Measurements from ENCODE around the gene VSIR.

The VSIR gene

GRCh38 chr10:71812016-71812912, 38.9 kb upstream of the VSIR start:
- no peak overlapping the region for H3K4me3 ChIP-seq (ENCODE audit: low read depth, low read length)

GRCh38 chr10:71811351-71811750, 38.0 kb upstream of the VSIR start:
- H3K4me3 ChIP-seq (ENCODE audit: low read depth, low read length): no peak overlapping the region
- no peak for DNase-seq (ENCODE audit: low read depth)
- TF ChIP-seq CTCF (conservative IDR thresholded peaks at IDR 0.05; ENCODE audit: low read depth, low read length): no peak

More at GRCh38 chr10:71812016-71812912, 38.9 kb upstream of the VSIR start:
- peak; percentile 78 for TF ChIP-seq CTCF (conservative IDR thresholded peaks at IDR 0.05; ENCODE audit: low read depth, low read length)
- DNase-seq (ENCODE audit: low read depth): peak; percentile 56

- no peak for DNase-seq (ENCODE audit: low read depth)
- no peak for TF ChIP-seq CTCF (conservative IDR thresholded peaks at IDR 0.05; ENCODE audit: low read depth, low read length)
- H3K4me3 ChIP-seq (ENCODE audit: low read depth, low read length): no peak overlapping the region
Observed at GRCh38 chr10:71810048-71810750, 36.9 kb upstream of the VSIR start.

GRCh38 chr10:71809628-71810027, 36.3 kb upstream of the VSIR start:
- no peak for TF ChIP-seq CTCF (conservative IDR thresholded peaks at IDR 0.05; ENCODE audit: low read depth, low read length)
- DNase-seq (ENCODE audit: low read depth): no peak
- H3K4me3 ChIP-seq (ENCODE audit: low read depth, low read length): no peak overlapping the region

- no peak for DNase-seq (ENCODE audit: low read depth)
- H3K4me3 ChIP-seq (ENCODE audit: low read depth, low read length): no peak overlapping the region
- TF ChIP-seq CTCF (conservative IDR thresholded peaks at IDR 0.05; ENCODE audit: low read depth, low read length): no peak
Observed at GRCh38 chr10:71807557-71808510, 34.5 kb upstream of the VSIR start.

GRCh38 chr10:71806704-71807556, 33.6 kb upstream of the VSIR start:
- H3K4me3 ChIP-seq (ENCODE audit: low read depth, low read length): no peak overlapping the region
- no peak for TF ChIP-seq CTCF (conservative IDR thresholded peaks at IDR 0.05; ENCODE audit: low read depth, low read length)

More at GRCh38 chr10:71806704-71807556, 33.6 kb upstream of the VSIR start:
- no peak for DNase-seq (ENCODE audit: low read depth)

All from choroid plexus epithelial cell (primary cell).